ENCODE data around the gene TMEM95.

DNA sequence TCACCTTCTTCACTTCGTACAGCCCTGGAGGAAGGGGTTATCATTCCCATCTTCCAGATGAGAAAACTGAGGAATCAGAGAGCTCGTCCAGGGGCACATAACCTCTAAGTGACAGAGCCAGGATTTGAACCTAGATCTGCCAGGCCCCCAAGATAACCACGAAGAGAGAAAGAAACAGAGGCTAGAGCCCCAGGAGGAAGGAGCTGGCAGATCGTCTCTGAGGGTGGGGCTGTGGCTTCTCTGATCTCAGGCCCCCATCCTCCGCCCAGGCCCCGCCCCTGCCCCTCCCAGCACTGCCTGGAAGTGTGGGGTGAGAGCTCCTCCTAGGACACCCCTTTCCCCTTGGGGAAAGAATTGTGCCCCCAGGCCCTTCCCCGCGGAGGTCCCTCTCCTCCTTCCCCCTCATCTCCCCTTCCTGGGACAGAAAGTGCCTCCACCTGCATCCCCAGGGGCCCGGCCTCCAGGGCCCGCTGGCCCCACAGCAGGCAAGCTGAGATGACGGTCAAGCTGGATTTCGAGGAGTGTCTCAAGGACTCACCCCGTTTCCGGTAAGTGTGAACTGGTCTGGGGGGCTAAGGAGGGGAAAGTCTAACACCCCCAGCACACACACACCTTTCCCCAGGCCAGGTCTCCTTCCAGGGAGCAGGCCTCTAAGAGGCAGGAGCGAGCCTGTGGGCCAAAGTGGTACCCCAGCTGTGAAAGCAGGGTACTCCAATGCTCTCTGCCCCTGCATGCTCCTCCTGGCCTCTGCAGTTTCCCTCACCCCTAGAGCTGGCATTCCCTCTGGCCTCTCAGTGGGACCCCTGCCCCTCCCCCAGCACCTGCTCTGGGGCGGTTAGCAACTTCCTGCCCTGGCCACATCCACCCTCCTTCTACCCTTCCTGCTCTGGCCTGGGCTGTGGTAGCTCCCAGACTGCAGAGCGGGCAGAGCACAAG, 18.4 kb upstream of the TMEM95 start, which contains the start of gene ACAP1:
- TF ChIP-seq, protein P1, sequence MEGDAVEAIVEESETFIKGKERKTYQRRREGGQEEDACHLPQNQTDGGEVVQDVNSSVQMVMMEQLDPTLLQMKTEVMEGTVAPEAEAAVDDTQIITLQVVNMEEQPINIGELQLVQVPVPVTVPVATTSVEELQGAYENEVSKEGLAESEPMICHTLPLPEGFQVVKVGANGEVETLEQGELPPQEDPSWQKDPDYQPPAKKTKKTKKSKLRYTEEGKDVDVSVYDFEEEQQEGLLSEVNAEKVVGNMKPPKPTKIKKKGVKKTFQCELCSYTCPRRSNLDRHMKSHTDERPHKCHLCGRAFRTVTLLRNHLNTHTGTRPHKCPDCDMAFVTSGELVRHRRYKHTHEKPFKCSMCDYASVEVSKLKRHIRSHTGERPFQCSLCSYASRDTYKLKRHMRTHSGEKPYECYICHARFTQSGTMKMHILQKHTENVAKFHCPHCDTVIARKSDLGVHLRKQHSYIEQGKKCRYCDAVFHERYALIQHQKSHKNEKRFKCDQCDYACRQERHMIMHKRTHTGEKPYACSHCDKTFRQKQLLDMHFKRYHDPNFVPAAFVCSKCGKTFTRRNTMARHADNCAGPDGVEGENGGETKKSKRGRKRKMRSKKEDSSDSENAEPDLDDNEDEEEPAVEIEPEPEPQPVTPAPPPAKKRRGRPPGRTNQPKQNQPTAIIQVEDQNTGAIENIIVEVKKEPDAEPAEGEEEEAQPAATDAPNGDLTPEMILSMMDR (IDR thresholded peaks at IDR 0.05): no peak
- TF ChIP-seq POLR2A (IDR thresholded peaks at IDR 0.05): no peak

Measured in Peyer's patch (tissue), 4 donors.